ENCODE data around the gene ARVCF.

The ARVCF gene

GRCh38 chr22:19974268-19974861 lies 42.3 kb downstream of the ARVCF start:
- no peaks in the 10 kb centered on the region for H3K27me3 ChIP-seq (ENCODE audit: control insufficient read depth, insufficient read depth, low read length)
- peaks cover 15% of the 10 kb centered on the region for H3K36me3 ChIP-seq (ENCODE audit: control insufficient read depth, low read depth, low read length)
- peak overlapping the region; percentile 4 for H3K4me3 ChIP-seq (ENCODE audit: low read length)
- H3K9me3 ChIP-seq (ENCODE audit: control insufficient read depth, low read depth, low read length), result no peaks in the 10 kb centered on the region
- peak overlapping the region; percentile 54 for H3K9ac ChIP-seq (ENCODE audit: low read length)
- peaks cover 12% of the 10 kb centered on the region for H3K4me1 ChIP-seq (ENCODE audit: control insufficient read depth, low read depth, low read length)
- H3K27ac ChIP-seq (ENCODE audit: low read length), result peak overlapping the region; percentile 84

GRCh38 chr22:19973551-19974267 lies 42.9 kb downstream of the ARVCF start:
- no peak overlapping the region for H3K4me3 ChIP-seq (ENCODE audit: low read length)
- no peaks in the 10 kb centered on the region for H3K27me3 ChIP-seq (ENCODE audit: control insufficient read depth, insufficient read depth, low read length)
- no peak overlapping the region for H3K9ac ChIP-seq (ENCODE audit: low read length)
- peak overlapping the region; percentile 9 for H3K27ac ChIP-seq (ENCODE audit: low read length)
- peaks cover 11% of the 10 kb centered on the region for H3K36me3 ChIP-seq (ENCODE audit: control insufficient read depth, low read depth, low read length)
- H3K4me1 ChIP-seq (ENCODE audit: control insufficient read depth, low read depth, low read length), result peaks cover 12% of the 10 kb centered on the region
- no peaks in the 10 kb centered on the region for H3K9me3 ChIP-seq (ENCODE audit: control insufficient read depth, low read depth, low read length)

- no peaks in the 10 kb centered on the region for H3K9me3 ChIP-seq (ENCODE audit: control insufficient read depth, low read depth, low read length)
- H3K27me3 ChIP-seq (ENCODE audit: control insufficient read depth, insufficient read depth, low read length), result no peaks in the 10 kb centered on the region
- peaks cover 12% of the 10 kb centered on the region for H3K4me1 ChIP-seq (ENCODE audit: control insufficient read depth, low read depth, low read length)
- no peak overlapping the region for H3K9ac ChIP-seq (ENCODE audit: low read length)
- peaks cover 9% of the 10 kb centered on the region for H3K36me3 ChIP-seq (ENCODE audit: control insufficient read depth, low read depth, low read length)
- no peak overlapping the region for H3K27ac ChIP-seq (ENCODE audit: low read length)
- H3K4me3 ChIP-seq (ENCODE audit: low read length), result no peak overlapping the region
These were observed 43.7 kb downstream of the ARVCF start for GRCh38 chr22:19972652-19973550.

- Histone ChIP-seq H3K4me1 (ENCODE audit: control insufficient read depth, low read depth, low read length) (peaks cover 12% of the 10 kb centered on the region), H3K36me3 (ENCODE audit: control insufficient read depth, low read depth, low read length) (peaks cover 9% of the 10 kb centered on the region), H3K9me3 (ENCODE audit: control insufficient read depth, low read depth, low read length) (no peaks in the 10 kb centered on the region), H3K27ac (ENCODE audit: low read length) (no peak overlapping the region), H3K9ac (ENCODE audit: low read length) (no peak overlapping the region), H3K27me3 (ENCODE audit: control insufficient read depth, insufficient read depth, low read length) (no peaks in the 10 kb centered on the region), H3K4me3 (ENCODE audit: low read length) (no peak overlapping the region)
These were observed 44.4 kb downstream of the ARVCF start for GRCh38 chr22:19972251-19972650.

GRCh38 chr22:19971276-19972124 lies 45.1 kb downstream of the ARVCF start:
- Histone ChIP-seq H3K4me1 (ENCODE audit: control insufficient read depth, low read depth, low read length) (peaks cover 12% of the 10 kb centered on the region), H3K27ac (ENCODE audit: low read length) (no peak overlapping the region), H3K9ac (ENCODE audit: low read length) (no peak overlapping the region), H3K27me3 (ENCODE audit: control insufficient read depth, insufficient read depth, low read length) (no peaks in the 10 kb centered on the region), H3K36me3 (ENCODE audit: control insufficient read depth, low read depth, low read length) (peaks cover 9% of the 10 kb centered on the region), H3K9me3 (ENCODE audit: control insufficient read depth, low read depth, low read length) (no peaks in the 10 kb centered on the region), H3K4me3 (ENCODE audit: low read length) (no peak overlapping the region)

- Histone ChIP-seq H3K9ac (ENCODE audit: low read length) (no peak overlapping the region), H3K27ac (ENCODE audit: low read length) (no peak overlapping the region), H3K9me3 (ENCODE audit: control insufficient read depth, low read depth, low read length) (no peaks in the 10 kb centered on the region), H3K36me3 (ENCODE audit: control insufficient read depth, low read depth, low read length) (peaks cover 9% of the 10 kb centered on the region), H3K4me1 (ENCODE audit: control insufficient read depth, low read depth, low read length) (peaks cover 10% of the 10 kb centered on the region), H3K27me3 (ENCODE audit: control insufficient read depth, insufficient read depth, low read length) (no peaks in the 10 kb centered on the region), H3K4me3 (ENCODE audit: low read length) (no peak overlapping the region)
These were observed 45.9 kb downstream of the ARVCF start for GRCh38 chr22:19970479-19971275.

- Histone ChIP-seq H3K4me3 (ENCODE audit: low read length) (no peak overlapping the region), H3K27ac (ENCODE audit: low read length) (no peak overlapping the region), H3K27me3 (ENCODE audit: control insufficient read depth, insufficient read depth, low read length) (no peaks in the 10 kb centered on the region), H3K4me1 (ENCODE audit: control insufficient read depth, low read depth, low read length) (peaks cover 4% of the 10 kb centered on the region), H3K9ac (ENCODE audit: low read length) (no peak overlapping the region), H3K9me3 (ENCODE audit: control insufficient read depth, low read depth, low read length) (no peaks in the 10 kb centered on the region), H3K36me3 (ENCODE audit: control insufficient read depth, low read depth, low read length) (peaks cover 9% of the 10 kb centered on the region)
These were observed 46.6 kb downstream of the ARVCF start for GRCh38 chr22:19970031-19970478.

- Histone ChIP-seq H3K4me1 (ENCODE audit: control insufficient read depth, low read depth, low read length) (no peaks in the 10 kb centered on the region), H3K27me3 (ENCODE audit: control insufficient read depth, insufficient read depth, low read length) (no peaks in the 10 kb centered on the region), H3K4me3 (ENCODE audit: low read length) (no peak overlapping the region), H3K9ac (ENCODE audit: low read length) (no peak overlapping the region), H3K27ac (ENCODE audit: low read length) (no peak overlapping the region), H3K9me3 (ENCODE audit: control insufficient read depth, low read depth, low read length) (no peaks in the 10 kb centered on the region), H3K36me3 (ENCODE audit: control insufficient read depth, low read depth, low read length) (peaks cover 9% of the 10 kb centered on the region)
These were observed 47.3 kb downstream of the ARVCF start for GRCh38 chr22:19969141-19969928.

- peaks cover 9% of the 10 kb centered on the region for H3K36me3 ChIP-seq (ENCODE audit: control insufficient read depth, low read depth, low read length)
- H3K27ac ChIP-seq (ENCODE audit: low read length), result no peak overlapping the region
- H3K9ac ChIP-seq (ENCODE audit: low read length), result no peak overlapping the region
- H3K27me3 ChIP-seq (ENCODE audit: control insufficient read depth, insufficient read depth, low read length), result no peaks in the 10 kb centered on the region
- H3K4me1 ChIP-seq (ENCODE audit: control insufficient read depth, low read depth, low read length), result no peaks in the 10 kb centered on the region
- no peak overlapping the region for H3K4me3 ChIP-seq (ENCODE audit: low read length)
- H3K9me3 ChIP-seq (ENCODE audit: control insufficient read depth, low read depth, low read length), result no peaks in the 10 kb centered on the region
These were observed 48.2 kb downstream of the ARVCF start for GRCh38 chr22:19968450-19968891.

All from iPS-18a (cell line).